HepG2 (cell line): ENCODE measurements around the gene TMEM260. TPM values are rescaled to one million over a fixed set of nuclear protein-coding genes. Genes with fewer than 3 reads are reported as not detected.

Experiments
- ASH2L ChIP-seq: fragments of 300-600, 200-600 bp; sonication (generic); IDR thresholded peaks from 2 replicates; pipeline ENCODE4 v1.7.0; 2017; ENCODE audit warnings: low read depth, mild to moderate bottlenecking, moderate library complexity, mixed read lengths, low read length; ENCODE audit not compliant: insufficient read length
- BORCS8-MEF2B ChIP-seq: sonication (generic); formaldehyde crosslinking; IDR thresholded peaks from 2 replicates; pipeline ENCODE4 v1.8.0; 2022; ENCODE audit warnings: mild to moderate bottlenecking, missing genetic modification reagents
- ELF1 ChIP-seq: sonication (generic); formaldehyde crosslinking; IDR thresholded peaks from 2 replicates; pipeline ENCODE4 v1.4.0; 2020; ENCODE audit warnings: missing genetic modification reagents
- ELF4 ChIP-seq: sonication (generic); formaldehyde crosslinking; IDR thresholded peaks from 2 replicates; pipeline ENCODE4 v1.5.0; 2020; ENCODE audit warnings: missing genetic modification reagents, mild to moderate bottlenecking, moderate library complexity, borderline replicate concordance
- ETS1 ChIP-seq: sonication (generic); formaldehyde crosslinking; IDR thresholded peaks from 2 replicates; pipeline ENCODE4 v1.4.0; 2020; ENCODE audit warnings: missing genetic modification reagents
- HOXD1 ChIP-seq: sonication (generic); formaldehyde crosslinking; IDR thresholded peaks from 2 replicates; pipeline ENCODE4 v1.5.0; 2020; ENCODE audit warnings: missing genetic modification reagents
- NCOA2 ChIP-seq: sonication (generic); formaldehyde crosslinking; IDR thresholded peaks from 2 replicates; pipeline ENCODE4 v1.8.0; 2022; ENCODE audit warnings: inconsistent platforms
- NFE2L2 ChIP-seq: fragments of 150-350 bp; IDR thresholded peaks from 2 replicates; pipeline ENCODE4 v1.6.1; 2014; ENCODE audit warnings: low read length
- NRL ChIP-seq: sonication (generic); formaldehyde crosslinking; IDR thresholded peaks from 2 replicates; pipeline ENCODE4 v1.5.0; 2020; ENCODE audit warnings: missing genetic modification reagents, mild to moderate bottlenecking, moderate library complexity, borderline replicate concordance
- RBFOX2 ChIP-seq: fragments of 200-400 bp; formaldehyde crosslinking; IDR thresholded peaks from 2 replicates; pipeline ENCODE4 v1.6.1; 2017; ENCODE audit warnings: low read depth, mild to moderate bottlenecking, low read length
- RNF2 ChIP-seq: fragments of 450-650 bp; conservative IDR thresholded peaks from 2 replicates; pipeline ENCODE4 v1.6.1; 2016; ENCODE audit warnings: low read depth
- SOX5 ChIP-seq: IDR thresholded peaks from 2 replicates; pipeline ENCODE4 v1.6.1; 2016; ENCODE audit warnings: borderline replicate concordance
- SP1 ChIP-seq, 2 experiments: fragments of 450-650 bp in 1 of 2; sonication (generic) in 1 of 2; formaldehyde crosslinking in 1 of 2; IDR thresholded peaks; 2 replicates each; pipeline versions ENCODE4 v1.4.0 to v1.6.1; 2016 to 2020; ENCODE audit warnings: missing genetic modification reagents in 1 of 2
- SRSF9 ChIP-seq: fragments of 200-400 bp; formaldehyde crosslinking; IDR thresholded peaks from 2 replicates; pipeline ENCODE4 v1.6.1; 2018; ENCODE audit warnings: borderline replicate concordance, mild to moderate bottlenecking, low read depth, low read length; ENCODE audit not compliant: insufficient read depth, poor library complexity, severe bottlenecking
- TEAD3 ChIP-seq: optimal IDR thresholded peaks from 2 replicates; pipeline ENCODE3; 2016; ENCODE audit warnings: borderline replicate concordance
- YEATS4 ChIP-seq: sonication (generic); formaldehyde crosslinking; IDR thresholded peaks from 2 replicates; pipeline ENCODE4 v1.4.0; 2020; ENCODE audit warnings: missing genetic modification reagents, borderline replicate concordance
- ZBTB20 ChIP-seq: sonication (generic); formaldehyde crosslinking; IDR thresholded peaks from 2 replicates; pipeline ENCODE4 v1.8.1; 2023; ENCODE audit warnings: missing genetic modification reagents, low read depth, mild to moderate bottlenecking, borderline replicate concordance
- ZBTB7B ChIP-seq: sonication (generic); formaldehyde crosslinking; IDR thresholded peaks from 2 replicates; pipeline ENCODE4 v1.4.0; 2020; ENCODE audit warnings: missing genetic modification reagents
- ZNF142 ChIP-seq: sonication (generic); formaldehyde crosslinking; IDR thresholded peaks from 2 replicates; pipeline ENCODE4 v1.4.0; 2020; ENCODE audit warnings: missing genetic modification reagents
- ZNF292 ChIP-seq: sonication (generic); formaldehyde crosslinking; IDR thresholded peaks from 2 replicates; pipeline ENCODE4 v1.8.1; 2022; ENCODE audit warnings: mild to moderate bottlenecking, low read depth, missing genetic modification reagents, borderline replicate concordance
- ZNF451 ChIP-seq: sonication (generic); formaldehyde crosslinking; IDR thresholded peaks from 2 replicates; pipeline ENCODE4 v1.5.0; 2020; ENCODE audit warnings: mild to moderate bottlenecking, missing genetic modification reagents
- ZNF460 ChIP-seq: sonication (generic); formaldehyde crosslinking; IDR thresholded peaks from 2 replicates; pipeline ENCODE4 v1.5.1; 2020; ENCODE audit warnings: missing genetic modification reagents, mild to moderate bottlenecking, borderline replicate concordance
- ZNF75D ChIP-seq: sonication (generic); formaldehyde crosslinking; IDR thresholded peaks from 2 replicates; pipeline ENCODE4 v1.8.1; 2023; ENCODE audit warnings: missing genetic modification reagents, mild to moderate bottlenecking, borderline replicate concordance
- polyA plus RNA-seq, 8 experiments: library from polyadenylated mRNA; depleted of rRNA in 3 of 8; stranded (reverse) in 7 of 8; unstranded in 1 of 8; fragments of >200 nt; fragmentation: Illumina TruSeq in 4 of 8; extraction: Trizol in 4 of 8; gene quantifications; 2 replicates each; pipeline versions ENCODE4 v1.2.1 to v1.2.3, GENCODE V29; 2011 to 2016; ENCODE audit warnings: low read depth in 4 of 8, missing spikeins in 1 of 8, mixed read lengths in 1 of 8; ENCODE audit not compliant: insufficient read depth in 1 of 8
- total RNA-seq, 5 experiments: library from RNA; depleted of rRNA; stranded (reverse); fragments of >200 nt; fragmentation: Illumina TruSeq; extraction: Trizol; gene quantifications; 2 replicates each; pipeline ENCODE4 v1.2.3, GENCODE V29; 2016; ENCODE audit warnings: low read depth in 1 of 5

The TMEM260 gene
- total and polyA plus RNA-seq, 2 of the 13 experiments (the other 11 are each of a cell fraction or from before 2014, with no cell fraction given): 7.7 to 9.3 TPM

GRCh38 chr14:56579345-56580220, at the start of gene TMEM260 (continued):
- TF ChIP-seq ZNF460 (CRISPR knock-in tag) (no peak), ZBTB20 (peak; percentile 80; the same call in 1 of the 2 replicates), HOXD1 (CRISPR knock-in tag) (no peak; the same call in 1 of the 2 replicates), SP1 (IDR thresholded peaks at IDR 0.05) (no peak), SP1 (CRISPR knock-in tag; IDR thresholded peaks at IDR 0.05) (0 out of 2 replicates have a peak, but pooled peaks have one; percentile 28), RBFOX2 (peak; percentile 98), ZNF142 (CRISPR knock-in tag) (peak; percentile 80), ELF4 (CRISPR knock-in tag) (peak; percentile 70; the same call in 1 of the 2 replicates), ZNF75D (CRISPR knock-in tag) (no peak), SRSF9 (no peak), ZNF451 (CRISPR knock-in tag) (peak; percentile 33; the same call in 1 of the 2 replicates), BORCS8-MEF2B (CRISPR knock-in tag) (peak; percentile 74), ETS1 (CRISPR knock-in tag) (no peak), ELF1 (CRISPR knock-in tag) (peak; percentile 97), ASH2L (peak; percentile 97), TEAD3 (CRISPR knock-in tag) (peak; percentile 48), NRL (CRISPR knock-in tag) (no peak), RNF2 (no peak), ZBTB7B (CRISPR knock-in tag) (no peak), NCOA2 (CRISPR knock-in tag) (no peak; the same call in 1 of the 2 replicates), SOX5 (CRISPR knock-in tag) (no peak), YEATS4 (CRISPR knock-in tag) (peak; percentile 75), ZNF292 (CRISPR knock-in tag) (no peak), NFE2L2 (no peak)
